ENCODE data around the gene GNL1.
A peak's percentile ranks its signal among the peaks of the same experiment; 100 is the strongest.
"Not testable (repeated sequence)": the region's sequence is repeated elsewhere in the genome, so short reads cannot be mapped to it uniquely, and the experiment has no call there.

GNL1 gene

GRCh38 chr6:30516754-30517076 lies 39.6 kb downstream of the GNL1 start:
- H3K27me3 ChIP-seq (ENCODE audit: insufficient read depth, poor library complexity, severe bottlenecking); H3K4me3 ChIP-seq (replicated peaks; ENCODE audit: insufficient read depth, low read length); DNase-seq (ENCODE audit: low read depth in 1 of 2, low spot score in 1 of 2): not testable (repeated sequence)
- peak overlapping the region; percentile 97 for H3K27ac ChIP-seq (replicated peaks)

- no peaks in the 10 kb centered on the region for H3K27me3 ChIP-seq (ENCODE audit: insufficient read depth, poor library complexity, severe bottlenecking)
- TF ChIP-seq CTCF (IDR thresholded peaks at IDR 0.05; ENCODE audit: insufficient read depth, low read length) (no peak), GABPA (IDR thresholded peaks at IDR 0.05; ENCODE audit: low read depth) (peak; percentile 35; the same call in 1 of the 2 replicates), POLR2AphosphoS5 (IDR thresholded peaks at IDR 0.05; ENCODE audit: low read depth) (peak; percentile 70), SPI1 (IDR thresholded peaks at IDR 0.05; ENCODE audit: borderline replicate concordance, low read depth) (peak; percentile 94), REST (IDR thresholded peaks at IDR 0.05; ENCODE audit: insufficient replicate concordance, low read depth) (peak; percentile 22)
- peak; percentile 94 to 99 for DNase-seq (ENCODE audit: low read depth in 1 of 2, low spot score in 1 of 2)
- H3K27ac ChIP-seq (replicated peaks), result peak overlapping the region; percentile 97
- peak overlapping the region; percentile 29 for H3K4me3 ChIP-seq (replicated peaks; ENCODE audit: insufficient read depth, low read length)
Measured at GRCh38 chr6:30515944-30516753, 40.1 kb downstream of the GNL1 start.

- TF ChIP-seq POLR2AphosphoS5 (IDR thresholded peaks at IDR 0.05; ENCODE audit: low read depth) (no peak), GABPA (IDR thresholded peaks at IDR 0.05; ENCODE audit: low read depth) (no peak), SPI1 (IDR thresholded peaks at IDR 0.05; ENCODE audit: borderline replicate concordance, low read depth) (no peak), CTCF (IDR thresholded peaks at IDR 0.05; ENCODE audit: insufficient read depth, low read length) (no peak), REST (IDR thresholded peaks at IDR 0.05; ENCODE audit: insufficient replicate concordance, low read depth) (no peak)
- H3K27ac ChIP-seq (replicated peaks), result peak overlapping the region; percentile 97
- no peak overlapping the region for H3K4me3 ChIP-seq (replicated peaks; ENCODE audit: insufficient read depth, low read length)
- no peak for DNase-seq (ENCODE audit: low read depth in 1 of 2, low spot score in 1 of 2)
- H3K27me3 ChIP-seq (ENCODE audit: insufficient read depth, poor library complexity, severe bottlenecking), result no peaks in the 10 kb centered on the region
Measured at GRCh38 chr6:30515106-30515505, 41.2 kb downstream of the GNL1 start.

GRCh38 chr6:30513451-30513850 lies 42.8 kb downstream of the GNL1 start:
- no peak for DNase-seq (ENCODE audit: low read depth in 1 of 2, low spot score in 1 of 2)
- Histone ChIP-seq H3K27ac (replicated peaks) (no peak overlapping the region), H3K4me3 (replicated peaks; ENCODE audit: insufficient read depth, low read length) (no peak overlapping the region), H3K27me3 (ENCODE audit: insufficient read depth, poor library complexity, severe bottlenecking) (no peaks in the 10 kb centered on the region)
- TF ChIP-seq POLR2AphosphoS5 (IDR thresholded peaks at IDR 0.05; ENCODE audit: low read depth) (no peak), GABPA (IDR thresholded peaks at IDR 0.05; ENCODE audit: low read depth) (no peak), CTCF (IDR thresholded peaks at IDR 0.05; ENCODE audit: insufficient read depth, low read length) (no peak), REST (IDR thresholded peaks at IDR 0.05; ENCODE audit: insufficient replicate concordance, low read depth) (no peak), SPI1 (IDR thresholded peaks at IDR 0.05; ENCODE audit: borderline replicate concordance, low read depth) (no peak)
